ENCODE data around the gene CEP41. TPM values are rescaled to one million over a fixed set of nuclear protein-coding genes. Genes with fewer than 3 reads are reported as not detected.

The CEP41 gene
- polyA plus RNA-seq, 1 donor from 2014 or later = 47.0 TPM

DNA sequence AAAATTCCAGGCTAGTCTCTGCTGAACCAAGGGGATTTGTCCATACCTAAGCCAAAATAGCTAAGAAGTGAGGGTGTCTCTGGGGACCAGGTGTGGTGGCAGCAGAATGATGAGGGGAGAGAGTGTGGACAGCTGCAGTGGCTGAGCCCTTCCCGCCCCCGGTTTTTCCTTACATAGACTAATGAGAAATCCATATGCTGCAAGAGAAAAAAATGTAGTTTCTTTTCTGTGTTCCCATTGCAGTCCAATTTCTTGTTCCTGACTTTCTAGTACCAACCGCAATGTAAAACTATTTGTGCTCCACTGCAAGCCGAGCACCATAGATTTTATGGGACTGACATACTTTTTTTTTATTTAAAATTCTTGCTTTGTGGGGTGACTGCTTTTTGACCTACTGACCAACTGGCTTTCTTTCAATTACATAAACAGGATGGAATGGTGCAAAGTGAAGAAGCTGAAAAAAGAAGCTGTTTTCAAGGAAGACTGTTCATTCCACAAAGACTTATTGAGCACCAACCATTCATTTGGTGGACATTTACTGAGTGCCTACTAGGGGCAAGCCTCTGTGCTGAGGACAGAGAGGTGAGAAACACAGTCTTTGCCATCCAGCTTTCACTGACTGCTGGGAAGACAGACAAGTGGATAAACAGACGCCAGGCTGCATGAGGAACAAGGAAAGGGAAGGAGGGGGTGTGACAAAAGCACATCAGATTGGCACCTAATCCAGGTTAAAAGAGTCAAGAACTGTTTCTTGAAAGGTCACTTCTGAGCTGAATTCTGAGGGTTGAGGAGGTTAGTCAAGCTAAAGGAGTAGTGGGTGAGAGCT is 9.8 kb downstream of the CEP41 start:
- no peaks in the 10 kb centered on the region for H3K36me3 ChIP-seq (ENCODE audit: insufficient read depth, low read length)
- no peaks in the 10 kb centered on the region for H4K20me1 ChIP-seq (ENCODE audit: insufficient read depth)
- no peak overlapping the region for H3K27ac ChIP-seq (ENCODE audit: low read length)
- no peak overlapping the region for H3K9ac ChIP-seq (ENCODE audit: low read length)
- no peaks in the 10 kb centered on the region for H3K9me3 ChIP-seq (ENCODE audit: low read length)
- no peak overlapping the region for H3K4me3 ChIP-seq (ENCODE audit: low read length)
- H3K4me2 ChIP-seq (ENCODE audit: low read length) = no peak overlapping the region
- H3F3A ChIP-seq (ENCODE audit: insufficient read depth, low read length, poor library complexity, severe bottlenecking) = no peaks in the 10 kb centered on the region
- no peaks in the 10 kb centered on the region for H3K9me2 ChIP-seq (ENCODE audit: insufficient read depth, low read length)
- H2AFZ ChIP-seq (ENCODE audit: low read depth, low read length) = no peak overlapping the region
- no peaks in the 10 kb centered on the region for H3K79me2 ChIP-seq (replicated peaks; ENCODE audit: insufficient read depth, low read length)
- no peak for TF ChIP-seq RAD21 (conservative IDR thresholded peaks at IDR 0.05)
- TF ChIP-seq MXI1 (conservative IDR thresholded peaks at IDR 0.05; ENCODE audit: poor library complexity, severe bottlenecking) = no peak
- no peak for TF ChIP-seq EZH2 (IDR thresholded peaks at IDR 0.05; ENCODE audit: borderline replicate concordance, insufficient read depth, low read length, poor library complexity, severe bottlenecking)
- no peak for TF ChIP-seq POLR2AphosphoS5 (IDR thresholded peaks at IDR 0.05)
- no peak for TF ChIP-seq EP300 (conservative IDR thresholded peaks at IDR 0.05; ENCODE audit: poor library complexity, severe bottlenecking)
- TF ChIP-seq CTCF (IDR thresholded peaks at IDR 0.05; ENCODE audit: poor library complexity, severe bottlenecking) = no peak
- TF ChIP-seq, protein P1, sequence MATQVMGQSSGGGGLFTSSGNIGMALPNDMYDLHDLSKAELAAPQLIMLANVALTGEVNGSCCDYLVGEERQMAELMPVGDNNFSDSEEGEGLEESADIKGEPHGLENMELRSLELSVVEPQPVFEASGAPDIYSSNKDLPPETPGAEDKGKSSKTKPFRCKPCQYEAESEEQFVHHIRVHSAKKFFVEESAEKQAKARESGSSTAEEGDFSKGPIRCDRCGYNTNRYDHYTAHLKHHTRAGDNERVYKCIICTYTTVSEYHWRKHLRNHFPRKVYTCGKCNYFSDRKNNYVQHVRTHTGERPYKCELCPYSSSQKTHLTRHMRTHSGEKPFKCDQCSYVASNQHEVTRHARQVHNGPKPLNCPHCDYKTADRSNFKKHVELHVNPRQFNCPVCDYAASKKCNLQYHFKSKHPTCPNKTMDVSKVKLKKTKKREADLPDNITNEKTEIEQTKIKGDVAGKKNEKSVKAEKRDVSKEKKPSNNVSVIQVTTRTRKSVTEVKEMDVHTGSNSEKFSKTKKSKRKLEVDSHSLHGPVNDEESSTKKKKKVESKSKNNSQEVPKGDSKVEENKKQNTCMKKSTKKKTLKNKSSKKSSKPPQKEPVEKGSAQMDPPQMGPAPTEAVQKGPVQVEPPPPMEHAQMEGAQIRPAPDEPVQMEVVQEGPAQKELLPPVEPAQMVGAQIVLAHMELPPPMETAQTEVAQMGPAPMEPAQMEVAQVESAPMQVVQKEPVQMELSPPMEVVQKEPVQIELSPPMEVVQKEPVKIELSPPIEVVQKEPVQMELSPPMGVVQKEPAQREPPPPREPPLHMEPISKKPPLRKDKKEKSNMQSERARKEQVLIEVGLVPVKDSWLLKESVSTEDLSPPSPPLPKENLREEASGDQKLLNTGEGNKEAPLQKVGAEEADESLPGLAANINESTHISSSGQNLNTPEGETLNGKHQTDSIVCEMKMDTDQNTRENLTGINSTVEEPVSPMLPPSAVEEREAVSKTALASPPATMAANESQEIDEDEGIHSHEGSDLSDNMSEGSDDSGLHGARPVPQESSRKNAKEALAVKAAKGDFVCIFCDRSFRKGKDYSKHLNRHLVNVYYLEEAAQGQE (IDR thresholded peaks at IDR 0.05; ENCODE audit: borderline replicate concordance) = no peak
- no peak for TF ChIP-seq TAF1 (IDR thresholded peaks at IDR 0.05; ENCODE audit: low read depth)
- no peak for TF ChIP-seq SMC3 (conservative IDR thresholded peaks at IDR 0.05; ENCODE audit: poor library complexity)
- H3K27me3 ChIP-seq (ENCODE audit: insufficient read depth, low read depth, low read length) = no peaks in the 10 kb centered on the region

- Histone ChIP-seq H2AFZ (ENCODE audit: low read depth, low read length) (no peak overlapping the region), H3F3A (ENCODE audit: insufficient read depth, low read length, poor library complexity, severe bottlenecking) (no peaks in the 10 kb centered on the region), H4K20me1 (ENCODE audit: insufficient read depth) (no peaks in the 10 kb centered on the region), H3K9me2 (ENCODE audit: insufficient read depth, low read length) (no peaks in the 10 kb centered on the region), H3K27me3 (ENCODE audit: insufficient read depth, low read depth, low read length) (no peaks in the 10 kb centered on the region), H3K9ac (ENCODE audit: low read length) (no peak overlapping the region), H3K9me3 (ENCODE audit: low read length) (no peaks in the 10 kb centered on the region), H3K36me3 (ENCODE audit: insufficient read depth, low read length) (no peaks in the 10 kb centered on the region), H3K79me2 (replicated peaks; ENCODE audit: insufficient read depth, low read length) (peaks cover under 1% of the 10 kb centered on the region), H3K27ac (ENCODE audit: low read length) (no peak overlapping the region), H3K4me2 (ENCODE audit: low read length) (no peak overlapping the region), H3K4me3 (ENCODE audit: low read length) (no peak overlapping the region)
- TF ChIP-seq POLR2AphosphoS5 (IDR thresholded peaks at IDR 0.05) = no peak
- no peak for TF ChIP-seq MXI1 (conservative IDR thresholded peaks at IDR 0.05; ENCODE audit: poor library complexity, severe bottlenecking)
- no peak for TF ChIP-seq RAD21 (conservative IDR thresholded peaks at IDR 0.05)
- TF ChIP-seq, protein P1 (IDR thresholded peaks at IDR 0.05; ENCODE audit: borderline replicate concordance) = no peak
- no peak for TF ChIP-seq EZH2 (IDR thresholded peaks at IDR 0.05; ENCODE audit: borderline replicate concordance, insufficient read depth, low read length, poor library complexity, severe bottlenecking)
- no peak for TF ChIP-seq CTCF (IDR thresholded peaks at IDR 0.05; ENCODE audit: poor library complexity, severe bottlenecking)
- no peak for TF ChIP-seq SMC3 (conservative IDR thresholded peaks at IDR 0.05; ENCODE audit: poor library complexity)
- no peak for TF ChIP-seq EP300 (conservative IDR thresholded peaks at IDR 0.05; ENCODE audit: poor library complexity, severe bottlenecking)
- no peak for TF ChIP-seq TAF1 (IDR thresholded peaks at IDR 0.05; ENCODE audit: low read depth)
These were observed 10.7 kb downstream of the CEP41 start for GRCh38 chr7:130430115-130430514.

Data from neural cell (in vitro differentiated cells).